SK-N-SH treated with all-trans-retinoic acid at 6 μM for 48 hours (cell line): ENCODE measurements around the gene SUV39H2.
A peak's percentile ranks its signal among the peaks of the same experiment; 100 is the strongest.

ENCODE experiments used
- ATAC-seq: fragments of 200-7000 bp; cut with Tn5 transposase; 3 replicates; pipeline ENCODE4 v1.9.1; 2020; ENCODE audit warnings: mild to moderate bottlenecking, moderate library complexity
- ARNTL ChIP-seq: fragments of 450-650 bp; formaldehyde crosslinking; IDR thresholded peaks from 2 replicates; pipeline ENCODE4 v1.5.0; 2020; ENCODE audit warnings: low read depth, mild to moderate bottlenecking, moderate library complexity, borderline replicate concordance
- BACH2 ChIP-seq: fragments of 250-450 bp; sonication (Bioruptor Pico); IDR thresholded peaks from 2 replicates; pipeline ENCODE4 v1.9.0; 2021; ENCODE audit warnings: mild to moderate bottlenecking, borderline replicate concordance
- CSDC2 ChIP-seq: fragments of 250-450 bp; sonication (Bioruptor Pico); IDR thresholded peaks from 2 replicates; pipeline ENCODE4 v1.5.0; 2020; ENCODE audit warnings: mild to moderate bottlenecking, moderate library complexity
- CSRNP3 ChIP-seq: fragments of 250-450 bp; sonication (Bioruptor Pico); IDR thresholded peaks from 2 replicates; pipeline ENCODE4 v1.5.1; 2021; ENCODE audit warnings: mild to moderate bottlenecking, moderate library complexity
- ESRRG ChIP-seq: fragments of 250-450 bp; sonication (Bioruptor Pico); IDR thresholded peaks from 2 replicates; pipeline ENCODE4 v1.6.1; 2021; ENCODE audit warnings: mild to moderate bottlenecking
- ISL1 ChIP-seq: fragments of 250-450 bp; sonication (Bioruptor Pico); IDR thresholded peaks from 2 replicates; pipeline ENCODE4 v2.1.2; 2022; ENCODE audit warnings: mild to moderate bottlenecking, moderate library complexity
- POU6F1 ChIP-seq: fragments of 250-450 bp; sonication (Bioruptor Pico); IDR thresholded peaks from 2 replicates; pipeline ENCODE4 v1.8.0; 2021; ENCODE audit warnings: low read depth, mild to moderate bottlenecking, moderate library complexity, borderline replicate concordance
- PPARA ChIP-seq: fragments of 250-450 bp; sonication (Bioruptor Pico); IDR thresholded peaks from 2 replicates; pipeline ENCODE4 v1.5.0; 2020; ENCODE audit warnings: mild to moderate bottlenecking, borderline replicate concordance
- RARB ChIP-seq: fragments of 250-450 bp; sonication (Bioruptor Pico); IDR thresholded peaks from 2 replicates; pipeline ENCODE4 v1.8.0; 2021; ENCODE audit warnings: mild to moderate bottlenecking, moderate library complexity
- SNAI2 ChIP-seq: fragments of 250-450 bp; sonication (Bioruptor Pico); IDR thresholded peaks from 2 replicates; pipeline ENCODE4 v1.5.0; 2020; ENCODE audit warnings: mild to moderate bottlenecking, moderate library complexity
- TCF4 ChIP-seq: fragments of 250-450 bp; sonication (Bioruptor Pico); IDR thresholded peaks from 2 replicates; pipeline ENCODE4 v1.8.0; 2021; ENCODE audit warnings: mild to moderate bottlenecking, moderate library complexity, borderline replicate concordance
- TOX ChIP-seq: fragments of 250-450 bp; sonication (Bioruptor Pico); IDR thresholded peaks from 2 replicates; pipeline ENCODE4 v1.8.0; 2021; ENCODE audit warnings: mild to moderate bottlenecking, moderate library complexity, borderline replicate concordance
- TSHZ2 ChIP-seq: fragments of 250-450 bp; sonication (Bioruptor Pico); IDR thresholded peaks from 2 replicates; pipeline ENCODE4 v1.5.0; 2020; ENCODE audit warnings: mild to moderate bottlenecking, moderate library complexity
- ZC3H10 ChIP-seq: fragments of 250-450 bp; sonication (Bioruptor Pico); IDR thresholded peaks from 2 replicates; pipeline ENCODE4 v1.5.1; 2021; ENCODE audit warnings: mild to moderate bottlenecking, moderate library complexity
- ZFP3 ChIP-seq: fragments of 250-450 bp; sonication (Bioruptor Pico); IDR thresholded peaks from 2 replicates; pipeline ENCODE4 v1.5.0; 2020; ENCODE audit warnings: mild to moderate bottlenecking, moderate library complexity
- ZFP30 ChIP-seq: fragments of 450-650 bp; formaldehyde crosslinking; IDR thresholded peaks from 2 replicates; pipeline ENCODE4 v1.5.0; 2022; ENCODE audit warnings: mild to moderate bottlenecking, moderate library complexity
- ZNF565 ChIP-seq: fragments of 450-650 bp; formaldehyde crosslinking; conservative IDR thresholded peaks from 2 replicates; pipeline ENCODE4 v1.5.0; 2020; ENCODE audit warnings: low read depth, mild to moderate bottlenecking, moderate library complexity
- ZNF70 ChIP-seq: fragments of 450-650 bp; formaldehyde crosslinking; IDR thresholded peaks from 2 replicates; pipeline ENCODE4 v1.5.0; 2020; ENCODE audit warnings: mild to moderate bottlenecking, moderate library complexity
- TF ChIP-seq, protein P1 (sequence below): fragments of 250-450 bp; sonication (Bioruptor Pico); IDR thresholded peaks from 2 replicates; pipeline ENCODE4 v1.5.1; 2020; ENCODE audit warnings: low read depth, mild to moderate bottlenecking, moderate library complexity

Gene SUV39H2

GRCh38 chr10:14949291-14949690, 70.6 kb downstream of the SUV39H2 start (continued):
- TF ChIP-seq POU6F1 (CRISPR knock-in tag) (no peak), ZC3H10 (CRISPR knock-in tag) (no peak)
- TF ChIP-seq, all 23 proteins: peak for 0

- TF ChIP-seq SNAI2 (CRISPR knock-in tag) (no peak), CSRNP3 (CRISPR knock-in tag) (no peak), PPARA (no peak), TOX (no peak), ZFP30 (CRISPR knock-in tag) (no peak), BACH2 (CRISPR knock-in tag) (no peak), TSHZ2 (no peak), RARB (CRISPR knock-in tag) (no peak), ESRRG (CRISPR knock-in tag) (no peak), ZC3H10 (CRISPR knock-in tag) (no peak), ZFP3 (CRISPR knock-in tag) (no peak), ARNTL (CRISPR knock-in tag) (no peak), POU6F1 (CRISPR knock-in tag) (no peak), ZNF70 (CRISPR knock-in tag) (no peak), ISL1 (CRISPR knock-in tag) (no peak), CSDC2 (CRISPR knock-in tag) (no peak), TCF4 (CRISPR knock-in tag) (no peak)
- TF ChIP-seq, protein P1, sequence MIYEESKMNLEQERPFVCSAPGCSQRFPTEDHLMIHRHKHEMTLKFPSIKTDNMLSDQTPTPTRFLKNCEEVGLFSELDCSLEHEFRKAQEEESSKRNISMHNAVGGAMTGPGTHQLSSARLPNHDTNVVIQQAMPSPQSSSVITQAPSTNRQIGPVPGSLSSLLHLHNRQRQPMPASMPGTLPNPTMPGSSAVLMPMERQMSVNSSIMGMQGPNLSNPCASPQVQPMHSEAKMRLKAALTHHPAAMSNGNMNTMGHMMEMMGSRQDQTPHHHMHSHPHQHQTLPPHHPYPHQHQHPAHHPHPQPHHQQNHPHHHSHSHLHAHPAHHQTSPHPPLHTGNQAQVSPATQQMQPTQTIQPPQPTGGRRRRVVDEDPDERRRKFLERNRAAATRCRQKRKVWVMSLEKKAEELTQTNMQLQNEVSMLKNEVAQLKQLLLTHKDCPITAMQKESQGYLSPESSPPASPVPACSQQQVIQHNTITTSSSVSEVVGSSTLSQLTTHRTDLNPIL (CRISPR knock-in tag): no peak
- 0 out of 3 replicates have a peak, but pooled peaks have one; percentile 10 for ATAC-seq
These were observed 74.3 kb downstream of the SUV39H2 start for GRCh38 chr10:14952851-14953423.

DNA sequence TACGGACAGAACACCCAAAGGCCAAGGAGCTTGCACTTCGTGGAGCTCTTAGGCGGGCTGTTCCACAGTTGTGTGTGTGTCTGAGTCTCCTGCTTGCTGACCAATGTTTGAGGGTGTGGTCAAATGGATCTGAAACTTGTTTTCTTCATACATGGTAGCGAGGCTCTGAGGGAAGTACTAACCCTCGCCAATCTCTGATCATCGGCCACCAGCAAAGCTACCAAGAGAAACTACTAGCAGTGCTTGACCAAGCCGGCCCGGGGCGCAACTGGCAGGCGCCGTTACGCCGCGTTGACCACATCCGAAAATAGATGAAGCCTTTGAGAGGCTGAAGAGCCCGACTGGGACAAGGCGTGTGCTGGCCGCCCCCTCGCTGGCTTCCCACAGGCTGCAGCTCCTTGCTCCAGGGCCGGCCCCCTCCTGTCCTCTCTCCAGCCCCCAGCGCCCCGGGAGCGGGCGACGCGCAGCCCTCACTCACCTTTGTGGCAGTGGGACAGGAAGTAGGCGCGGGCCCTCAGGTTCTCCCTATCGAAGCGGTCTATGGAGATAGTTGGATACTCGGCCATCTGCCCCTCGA, 74.8 kb downstream of the SUV39H2 start:
- peak; percentile 67 for ATAC-seq
- no peak for TF ChIP-seq ZNF565 (CRISPR knock-in tag)
- TF ChIP-seq, protein P1 (CRISPR knock-in tag): no peak
- TF ChIP-seq ZC3H10 (CRISPR knock-in tag): no peak
- TF ChIP-seq TSHZ2: no peak
